SK-N-MC (cell line): ENCODE results near the gene DNAH8.

Experiments used
- EZH2 ChIP-seq: fragments of 200-600 bp; sonication (generic); IDR thresholded peaks from one replicate; pipeline ENCODE4 v1.6.1; 2017; ENCODE audit warnings: antibody characterized with exemption
- FOXP2 ChIP-seq: optimal IDR thresholded peaks from 2 replicates; pipeline ENCODE3; 2011; ENCODE audit warnings: mild to moderate bottlenecking, moderate library complexity; ENCODE audit not compliant: insufficient read depth; ENCODE audit errors: extremely low read length, control extremely low read depth
- POLR2AphosphoS5 ChIP-seq: IDR thresholded peaks from 2 replicates; pipeline ENCODE4 v1.6.1; 2012; ENCODE audit warnings: mild to moderate bottlenecking, low read depth, low read length, borderline replicate concordance

GRCh38 chr6:38705924-38706323 lies 9.2 kb upstream of the DNAH8 start:
- TF ChIP-seq EZH2 (no peak), POLR2AphosphoS5 (no peak), FOXP2 (no peak)
